Activated CD8-positive, alpha-beta memory T cell treated with anti-CD3 and anti-CD28 coated beads, Interleukin-2, amount 50 U/mL, for 24 hours (primary cell): ENCODE data around the gene ATP10A.
"Not testable (repeated sequence)": the region's sequence is repeated elsewhere in the genome, so short reads cannot be mapped to it uniquely, and the experiment has no call there.

Source experiments
- DNase-seq: peaks from one replicate; pipeline ENCODE4 v3.0.0-alpha.2; 2020; ENCODE audit errors: extremely low read depth

ATP10A gene

DNA sequence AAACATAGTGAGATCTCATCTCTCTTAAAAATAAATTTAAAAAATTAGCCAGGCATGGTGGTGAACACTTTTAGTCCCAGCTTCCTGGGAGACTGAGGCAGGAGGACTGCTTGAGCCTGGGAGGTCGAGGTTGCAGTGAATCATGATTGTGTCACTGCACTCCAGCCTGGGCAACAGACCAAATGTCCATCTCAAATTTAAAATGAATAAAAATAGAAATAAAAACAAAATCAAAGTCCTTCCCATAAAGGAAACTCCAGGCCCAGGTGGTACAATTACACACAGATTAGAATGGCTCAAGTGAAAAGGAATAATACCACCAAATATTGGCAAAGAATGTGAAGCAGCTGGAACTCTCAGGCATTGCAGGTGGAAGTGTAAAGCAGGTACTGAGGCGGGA, 19.3 kb upstream of the ATP10A start:
- no peak for DNase-seq

DNA sequence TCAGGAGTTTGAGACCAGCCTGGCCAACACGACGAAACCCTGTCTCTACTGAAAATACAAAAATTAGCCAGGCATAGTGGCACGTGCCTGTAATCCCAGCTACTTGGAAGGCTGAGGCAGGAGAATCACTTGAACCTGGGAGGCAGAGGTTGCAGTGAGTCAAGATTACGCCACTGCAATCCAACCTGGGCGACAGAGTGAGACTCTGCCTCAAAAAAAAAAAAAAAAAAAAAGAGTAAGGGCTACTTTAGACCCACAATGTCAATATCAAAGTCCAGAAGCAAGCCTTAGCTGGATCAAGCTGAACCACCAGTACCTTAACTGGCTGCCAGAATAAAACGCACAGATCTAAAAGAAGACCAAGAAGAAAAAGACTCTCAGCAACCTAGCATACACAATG, 17.8 kb upstream of the ATP10A start:
- DNase-seq, result not testable (repeated sequence)

DNA sequence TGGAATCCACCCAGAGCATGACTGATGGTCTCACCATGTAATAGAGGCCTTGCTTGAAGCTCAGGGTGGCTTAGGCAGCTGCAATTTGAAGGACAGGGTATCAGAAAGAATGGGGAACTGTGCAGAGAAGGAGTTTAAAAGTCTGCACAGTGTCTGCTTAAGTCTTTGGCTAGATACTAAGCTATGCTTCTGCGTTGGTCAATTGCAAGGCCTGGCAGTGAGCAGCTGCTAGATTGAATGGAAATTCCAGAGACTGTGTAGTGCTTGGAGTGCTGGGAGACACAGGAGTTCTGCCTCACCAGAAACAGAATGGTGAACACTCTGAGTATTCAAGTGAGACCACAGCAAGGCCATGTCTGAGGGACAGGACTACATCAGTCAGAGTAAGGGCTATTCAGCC, 17.3 kb upstream of the ATP10A start:
- DNase-seq, result no peak

DNA sequence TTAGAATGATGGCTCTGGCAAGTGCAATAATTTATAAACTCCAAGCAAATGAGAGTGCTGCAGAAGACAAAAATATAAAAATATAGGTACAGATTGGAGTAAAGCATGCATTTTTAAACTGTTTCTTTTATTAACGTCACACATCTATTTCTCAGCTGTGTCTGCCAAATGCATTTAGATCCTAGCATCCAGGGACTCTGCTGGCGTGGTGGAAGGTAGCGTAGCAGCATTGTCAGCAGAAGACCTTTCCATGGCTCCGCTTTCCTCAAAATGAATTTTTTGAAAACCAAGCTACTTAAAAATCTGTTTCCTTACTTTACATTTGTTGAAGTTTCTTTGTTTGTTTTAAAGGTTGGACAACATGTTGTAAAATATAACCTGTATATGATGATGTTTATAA, 16.3 kb upstream of the ATP10A start:
- DNase-seq, result no peak

DNA sequence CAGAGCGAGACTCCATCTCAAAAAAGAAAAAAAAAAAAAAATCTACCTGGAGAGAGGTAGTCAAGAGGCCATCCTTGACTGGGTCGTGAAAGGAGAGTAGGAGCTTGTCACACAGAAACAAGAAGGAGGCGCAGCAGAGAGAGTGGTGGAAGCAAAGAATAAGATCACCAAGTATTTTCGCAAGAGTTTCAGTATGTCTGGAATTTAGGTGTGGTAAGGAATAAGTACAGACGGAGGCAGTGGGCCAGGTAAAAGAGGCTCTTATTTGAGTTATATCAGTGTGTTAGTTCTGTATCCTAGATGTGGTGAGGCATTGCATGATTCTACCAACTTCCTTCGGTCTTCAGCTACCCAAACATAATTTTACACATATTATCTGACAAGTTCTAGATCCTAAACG, 14.6 kb upstream of the ATP10A start:
- DNase-seq, result no peak

DNA sequence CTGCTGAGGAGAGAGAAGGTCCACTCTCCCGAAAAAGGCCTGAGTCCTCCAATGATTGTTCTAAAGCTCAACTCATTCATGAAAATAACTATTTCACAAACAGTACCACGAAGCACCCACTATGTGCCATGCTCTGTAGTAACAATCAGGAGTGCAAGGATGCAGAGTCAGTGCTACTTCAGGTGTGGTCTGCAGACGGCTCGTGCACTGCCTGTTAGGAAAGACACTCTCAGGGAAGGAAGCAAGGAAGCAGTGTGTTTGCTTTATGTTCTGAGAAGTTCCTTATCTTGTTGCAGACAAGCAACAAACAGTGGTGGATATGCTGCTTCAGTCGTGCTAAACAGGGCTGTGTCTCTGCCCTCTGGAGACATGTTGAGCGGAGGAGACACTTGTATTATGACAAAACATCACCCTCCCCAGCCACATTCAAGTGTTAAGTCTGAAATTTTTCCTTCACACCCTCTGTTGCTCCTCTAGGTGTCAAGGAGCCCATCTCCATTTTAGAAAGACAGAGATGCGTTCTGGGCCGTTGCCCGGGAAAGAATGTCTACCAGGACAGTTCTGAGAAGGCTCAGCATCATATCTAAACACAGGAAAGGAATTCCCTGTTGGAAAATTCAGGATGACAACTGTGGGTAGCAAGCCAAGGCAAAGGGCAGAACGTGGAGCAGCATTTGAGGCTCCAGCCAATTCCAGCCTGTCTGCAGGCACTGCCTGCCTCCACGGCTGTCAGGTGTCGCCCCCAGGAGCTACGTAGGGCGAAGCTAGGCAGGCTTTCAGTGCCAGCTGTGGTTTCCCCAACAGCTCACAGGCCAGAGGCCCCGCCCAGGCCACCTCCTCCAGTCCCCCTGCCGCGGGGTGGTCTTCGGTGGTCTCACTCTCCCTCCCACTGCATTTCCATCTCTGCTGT, 13.4 kb upstream of the ATP10A start:
- no peak for DNase-seq

DNA sequence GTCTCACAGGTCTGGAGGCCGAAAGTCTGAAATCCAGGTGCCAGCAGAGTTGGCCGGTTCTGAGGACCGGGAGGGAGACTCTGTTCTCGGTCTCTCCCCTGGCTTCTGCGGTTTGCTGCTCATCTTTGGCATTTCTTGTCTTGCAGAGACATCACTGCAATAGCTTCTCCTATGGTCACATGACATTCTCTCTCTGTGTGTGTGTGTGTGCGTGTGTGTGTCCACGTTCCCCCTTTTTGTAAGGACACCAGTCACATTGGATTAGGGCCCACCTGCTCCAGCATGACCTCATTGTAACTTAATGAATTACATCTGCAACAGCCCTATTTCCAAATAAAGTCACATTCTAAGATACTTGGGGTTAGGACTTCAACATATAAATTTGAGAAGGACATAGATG, 12.4 kb upstream of the ATP10A start:
- DNase-seq, result no peak

DNA sequence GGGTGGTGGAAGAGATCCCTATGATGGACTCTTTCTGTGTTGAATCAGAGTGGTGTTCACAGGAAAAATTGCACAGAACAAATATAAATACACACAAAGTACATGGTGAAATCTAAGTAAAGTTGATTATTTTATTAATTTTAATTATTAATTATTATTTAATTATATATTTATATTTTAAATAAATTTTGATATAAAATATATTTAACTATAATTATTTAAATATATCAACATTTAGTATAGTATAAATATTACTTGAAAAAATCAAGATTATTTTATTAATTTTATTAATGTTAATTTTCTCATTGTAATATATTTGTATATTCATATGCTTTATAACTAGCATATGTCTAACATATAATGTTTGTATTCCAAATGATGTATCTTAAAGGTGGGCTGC, 11.3 kb upstream of the ATP10A start:
- no peak for DNase-seq

DNA sequence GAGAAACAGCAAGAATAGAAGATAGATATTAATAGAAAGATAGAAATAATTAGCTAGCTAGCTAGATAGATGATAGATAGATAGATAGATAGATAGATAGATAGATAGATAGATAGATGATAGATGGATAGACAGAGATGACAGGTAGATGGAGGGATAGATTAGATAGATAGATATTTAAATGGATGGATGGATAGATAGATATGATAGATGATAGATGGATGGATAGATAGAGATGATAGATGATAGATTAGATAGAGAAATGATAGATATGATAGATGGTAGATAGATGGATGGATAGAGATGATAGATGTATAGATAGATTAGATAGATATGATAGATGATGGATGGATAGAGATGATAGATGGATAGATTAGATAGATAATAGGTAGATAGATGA, 8.3 kb upstream of the ATP10A start:
- DNase-seq, result no peak

DNA sequence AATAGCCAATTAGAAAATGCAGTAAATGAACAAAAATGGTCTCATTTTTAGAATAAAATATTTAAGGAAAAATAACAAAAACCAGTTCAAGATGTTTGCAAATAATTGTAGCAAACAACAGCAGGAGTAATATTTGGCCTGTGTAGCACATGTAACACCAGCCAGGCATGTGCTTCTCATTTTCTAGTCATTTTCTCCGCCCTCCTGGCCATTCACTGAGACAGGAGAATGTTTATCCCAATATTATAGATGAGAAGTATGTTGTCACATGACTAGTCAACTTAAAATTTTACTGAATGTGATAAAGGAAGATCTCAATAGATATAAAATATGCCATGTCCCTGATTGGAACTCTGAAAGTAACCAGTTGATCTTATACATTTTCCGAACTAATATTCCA, 7.8 kb upstream of the ATP10A start:
- DNase-seq, result no peak

DNA sequence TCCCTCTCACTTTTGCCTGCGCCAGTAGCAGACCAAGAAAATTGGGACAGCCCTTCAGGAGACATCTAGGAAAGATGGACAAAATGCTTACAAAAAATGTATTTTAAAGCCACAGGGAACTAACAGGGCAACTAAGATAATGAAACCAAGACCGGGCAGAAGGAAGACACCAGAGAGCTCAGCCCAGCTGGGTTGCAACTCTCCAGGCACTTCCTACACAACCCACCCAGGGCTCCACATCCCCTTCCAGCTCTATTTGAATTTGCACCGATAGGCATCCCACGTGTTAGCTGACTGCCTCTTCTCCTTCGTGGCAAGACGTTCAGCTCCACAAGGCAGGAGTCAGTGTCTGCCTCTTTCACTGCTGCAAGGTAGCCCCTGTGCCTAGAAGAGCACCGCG, 6.6 kb upstream of the ATP10A start:
- DNase-seq, result no peak

DNA sequence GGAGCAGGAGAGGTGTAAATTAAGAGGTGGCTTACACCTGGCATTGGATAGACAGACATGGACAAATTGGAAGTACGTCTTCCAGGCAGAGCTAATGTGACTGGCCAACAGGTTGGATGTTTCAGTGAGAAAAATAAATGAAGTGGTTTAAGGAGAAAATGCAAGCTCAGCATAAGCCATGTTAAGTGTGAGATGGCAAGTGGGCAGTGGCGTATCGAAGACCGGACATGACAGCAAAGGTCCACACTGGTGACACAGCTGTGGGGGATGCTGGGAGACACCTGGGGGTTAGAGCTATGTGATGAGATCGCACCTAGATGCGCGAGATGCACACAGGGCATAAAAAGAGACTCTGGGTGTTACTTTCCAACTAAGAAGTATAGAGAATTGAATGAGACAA, 3.7 kb upstream of the ATP10A start:
- DNase-seq, result no peak

DNA sequence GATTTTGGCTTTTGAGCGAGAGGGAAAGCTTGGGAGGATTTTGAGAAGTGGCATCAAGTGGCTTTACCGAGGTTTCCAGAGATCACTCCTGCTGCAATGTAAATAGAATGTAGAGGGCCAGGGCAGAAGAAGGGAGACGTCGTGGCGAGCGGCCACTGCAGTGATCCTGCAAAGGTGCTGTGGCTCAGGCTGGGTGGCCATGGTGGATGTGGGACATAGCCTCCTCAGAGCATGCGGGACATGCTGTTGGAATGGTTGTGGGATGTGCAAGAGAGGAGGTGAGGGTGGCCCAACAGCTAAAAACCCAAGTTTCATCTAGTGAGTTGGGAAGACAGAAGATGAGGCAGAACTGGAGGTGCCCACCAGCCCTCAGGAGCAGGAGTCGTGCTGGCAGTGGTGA, 3.1 kb upstream of the ATP10A start:
- no peak for DNase-seq

DNA sequence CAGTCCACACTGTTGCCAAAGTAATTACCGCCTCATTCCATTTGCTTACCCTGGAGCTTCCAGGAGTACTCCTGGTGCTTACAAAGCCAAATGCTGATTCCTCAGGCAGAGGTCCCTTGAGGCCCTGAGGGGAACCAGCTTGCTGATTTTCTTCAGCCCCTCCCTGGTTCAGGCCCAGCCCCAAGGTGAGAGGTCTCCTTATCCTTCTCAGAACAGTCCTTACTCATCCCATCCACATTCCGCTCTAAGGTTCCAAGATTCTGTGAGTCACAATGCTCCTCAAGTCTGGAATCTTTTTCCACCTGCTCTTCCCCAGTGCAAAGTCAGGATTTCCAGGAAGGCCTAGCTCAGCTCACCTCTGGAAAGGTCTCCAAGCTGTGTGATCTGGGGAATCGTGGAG, 1.8 kb upstream of the ATP10A start:
- DNase-seq, result no peak

DNA sequence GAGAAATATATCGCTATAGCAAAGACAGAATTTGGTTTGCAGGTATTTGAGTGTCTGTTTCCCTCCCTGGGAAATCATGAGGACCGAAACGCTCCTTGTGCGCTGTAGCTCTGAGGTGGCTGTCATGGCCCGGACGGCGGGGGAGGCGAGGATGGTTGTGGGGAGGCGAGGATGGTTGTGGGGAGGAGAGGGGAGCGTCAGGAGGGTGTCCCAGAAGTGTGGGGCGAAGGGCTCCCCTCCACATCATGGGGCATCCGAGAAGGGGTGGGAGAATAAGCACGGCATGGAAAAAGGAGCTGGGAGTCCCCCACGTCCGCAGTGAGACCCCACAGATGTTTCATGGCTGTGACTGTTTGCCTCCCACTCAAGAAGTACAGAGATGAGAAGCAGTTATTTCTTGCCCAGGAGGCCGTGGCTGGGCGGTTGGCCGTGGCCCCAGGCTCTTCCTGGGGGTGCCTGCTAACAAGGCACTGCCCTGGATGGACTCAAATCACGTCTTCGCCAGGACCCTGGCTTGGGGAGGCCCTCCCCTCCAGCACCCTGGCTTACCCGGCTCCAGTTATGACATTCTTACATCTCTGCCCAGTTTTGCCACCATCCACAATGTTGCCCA, 947 bp upstream of the ATP10A start:
- DNase-seq, result no peak

DNA sequence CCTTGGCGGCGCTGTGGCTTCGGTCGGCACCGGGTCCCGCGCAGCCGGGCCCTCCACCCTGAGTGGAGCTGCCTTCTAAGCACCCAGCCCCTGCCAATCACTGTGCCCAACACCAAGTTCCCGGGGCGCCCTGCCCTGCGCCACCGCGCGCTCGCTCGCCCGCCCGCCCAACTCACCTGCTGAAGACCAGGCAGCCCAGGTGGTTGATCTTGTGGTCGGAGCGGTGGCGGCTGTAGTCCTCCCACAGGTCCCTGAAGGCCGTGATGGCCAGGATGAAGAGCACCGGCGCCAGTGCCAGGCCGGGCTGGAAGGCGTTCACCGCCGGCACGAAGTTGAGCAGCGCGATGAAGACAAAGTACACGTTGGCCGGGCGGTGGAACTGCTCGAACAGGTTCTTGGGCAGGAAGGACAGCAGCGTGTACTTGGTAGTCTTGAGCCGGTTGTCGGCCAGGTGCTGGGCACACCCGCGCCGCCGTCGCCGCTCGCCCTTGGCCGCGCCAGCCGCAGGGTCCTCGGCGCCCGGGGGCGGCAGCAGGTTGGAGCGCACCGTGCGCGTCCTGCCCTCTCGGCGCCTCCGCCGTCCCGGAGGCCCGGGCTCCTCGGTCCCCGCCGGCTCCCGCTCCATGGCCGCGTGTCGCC, 536 bp downstream of the ATP10A start:
- DNase-seq, result no peak

DNA sequence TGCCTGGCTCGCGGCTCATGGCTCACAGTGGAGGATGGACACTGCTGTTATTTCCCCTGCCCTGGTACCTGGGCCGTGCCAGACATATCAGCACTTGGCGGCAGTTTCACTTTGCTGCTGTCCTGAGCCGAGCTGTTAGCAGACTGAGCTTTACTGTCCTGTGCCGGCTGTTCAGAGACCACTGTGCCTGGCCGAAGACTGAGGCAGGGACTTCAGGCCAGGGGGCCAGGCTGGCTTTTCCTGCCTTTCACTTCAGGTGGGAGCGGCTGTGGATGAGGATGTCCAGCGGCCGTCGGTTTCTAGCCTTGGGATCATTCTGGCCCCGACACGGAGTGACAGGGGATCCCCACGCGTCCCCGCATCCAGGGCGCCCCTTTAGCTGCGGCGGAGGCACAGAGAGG, 1.1 kb downstream of the ATP10A start:
- no peak for DNase-seq

DNA sequence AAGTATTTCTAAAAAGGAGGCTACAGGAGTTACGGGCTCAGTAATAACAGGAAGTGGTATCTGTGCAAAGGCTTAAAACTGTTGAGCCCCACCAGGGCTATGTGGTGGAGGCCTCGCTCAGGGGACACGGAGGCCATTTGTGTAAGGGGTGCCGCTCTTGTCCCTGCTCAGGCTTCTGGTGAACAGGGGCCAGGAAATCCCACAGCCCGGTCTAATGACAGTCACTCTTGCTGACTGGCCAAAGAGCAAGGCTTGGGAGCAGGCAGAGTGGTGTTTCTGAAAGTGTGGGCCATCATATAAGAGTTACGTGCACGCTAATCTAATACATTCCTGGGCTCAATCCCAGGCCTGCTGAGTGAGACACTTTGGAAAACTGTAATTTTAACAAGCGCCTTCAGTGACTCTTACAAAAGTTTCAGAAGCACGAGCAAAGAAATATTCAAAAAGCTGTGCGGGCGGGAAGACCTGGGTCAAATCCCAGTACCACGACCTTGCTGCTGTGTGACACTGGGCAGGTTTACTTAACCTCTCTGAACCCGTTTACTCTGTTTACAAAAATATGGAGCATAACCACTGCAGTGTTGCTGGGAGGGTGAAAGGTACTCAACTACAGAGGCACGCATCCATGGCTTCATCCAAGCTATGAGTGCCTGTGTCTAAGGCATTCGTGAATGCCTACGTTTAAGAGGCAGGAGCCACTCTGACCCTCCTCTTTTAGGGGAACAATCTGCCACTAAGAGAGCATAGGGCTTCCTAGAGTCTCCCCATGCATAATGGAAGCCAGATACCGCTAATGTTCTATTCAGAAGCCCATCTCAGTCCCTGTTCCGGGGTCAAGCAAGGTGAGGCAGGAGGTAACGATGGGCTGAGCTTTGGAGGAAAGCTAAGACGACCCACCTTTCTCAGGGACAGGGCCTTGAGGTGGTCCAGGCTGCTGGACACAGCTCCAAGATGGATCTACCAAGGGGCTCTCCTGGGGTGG, 2.0 kb downstream of the ATP10A start:
- DNase-seq, result no peak

DNA sequence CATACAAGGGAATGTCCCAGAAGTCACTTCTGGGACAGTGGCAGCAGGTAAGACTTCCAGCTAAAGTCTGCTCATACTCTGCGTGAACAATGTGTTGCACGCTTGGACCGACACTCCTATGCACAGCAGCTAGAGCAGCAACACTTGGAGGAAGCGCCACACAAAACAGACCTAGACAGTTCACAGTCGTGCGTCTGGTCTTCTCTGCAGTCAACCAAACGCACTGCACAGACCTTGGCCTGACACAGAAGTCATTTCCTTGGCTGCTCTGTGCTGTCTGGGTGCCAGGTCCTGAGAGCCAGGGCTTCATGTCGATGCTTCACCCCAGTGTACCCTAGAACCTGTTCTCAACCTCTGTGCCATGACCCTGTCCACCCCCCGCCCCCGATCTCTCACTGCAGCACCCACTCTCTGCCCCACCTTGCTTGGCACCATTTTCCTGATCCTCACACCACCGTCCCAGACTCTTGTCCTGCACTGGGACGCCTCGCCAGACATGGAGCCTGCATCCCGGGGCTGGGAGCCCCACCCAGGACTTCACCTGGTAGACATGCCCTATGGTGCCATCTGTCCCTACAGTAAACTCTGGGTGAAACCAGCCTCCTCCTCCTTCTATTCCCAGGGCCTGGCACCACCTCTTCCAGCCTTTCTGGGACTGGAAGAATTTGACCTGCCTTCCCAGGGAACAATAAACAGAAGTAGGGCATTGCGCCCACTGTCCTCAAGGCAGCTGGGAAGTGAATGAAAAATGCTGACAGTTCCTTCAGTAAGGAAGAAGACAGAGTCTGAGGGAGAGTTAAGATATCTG, 3.1 kb downstream of the ATP10A start:
- DNase-seq, result no peak

DNA sequence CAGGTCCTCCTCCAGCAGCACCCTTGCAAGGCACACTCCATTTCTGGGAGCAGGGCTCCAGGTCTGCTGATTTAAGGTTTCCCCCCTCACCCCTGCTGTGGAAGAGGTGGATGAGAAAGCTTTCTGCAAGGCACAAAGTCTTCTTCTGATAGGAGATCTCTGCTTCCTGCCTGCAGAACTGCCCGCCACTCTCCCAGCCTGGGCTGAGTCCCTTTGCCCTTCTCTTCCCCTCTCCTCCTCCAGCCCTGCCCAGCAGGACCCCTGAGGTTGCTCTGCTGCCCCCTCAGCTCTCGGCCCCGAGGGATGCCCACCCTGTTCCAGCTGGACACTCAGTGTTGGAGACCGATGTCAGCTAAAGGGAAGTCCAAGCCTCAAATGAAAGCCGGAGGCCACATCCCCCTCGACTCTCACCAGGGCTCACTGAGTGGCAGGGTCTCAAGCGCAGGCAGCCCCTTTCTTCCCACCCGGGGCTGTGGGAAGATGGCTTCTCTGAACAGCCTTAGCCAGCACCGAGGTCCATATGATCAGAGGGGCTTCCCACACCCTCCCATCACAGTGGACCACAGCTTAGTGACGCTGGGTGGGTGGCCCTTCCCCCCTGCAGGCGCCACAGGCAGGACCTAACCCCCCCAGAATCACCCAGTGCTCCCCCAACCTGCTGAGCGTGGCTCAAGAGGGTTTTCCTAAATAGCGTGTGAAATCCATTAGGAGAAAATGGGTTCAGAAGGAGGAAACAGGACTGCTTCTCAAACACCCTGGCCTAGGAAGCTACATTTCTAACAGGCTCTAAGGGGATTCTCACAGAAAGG, 4.0 kb downstream of the ATP10A start:
- no peak for DNase-seq
